Right ventricle myocardium superior (tissue), 1 donor: ENCODE results near the gene SLC6A6. TPM values are rescaled to one million over a fixed set of nuclear protein-coding genes. Genes with fewer than 3 reads are reported as not detected.

ENCODE experiments used
- ATAC-seq: fragments of 200-7000 bp; cut with Tn5 transposase; one replicate; pipeline ENCODE4 v1.9.1; 2020; ENCODE audit warnings: mild to moderate bottlenecking; ENCODE audit not compliant: poor library complexity
- DNase-seq: peaks from one replicate; pipeline ENCODE4 v3.0.0-alpha.2; 2020
- intact Hi-C: fragments of 100-400 bp; cut with DNase I; formaldehyde crosslinking; loops from one replicate; pipeline ENCODE4 v1.11.2; 2022
- total RNA-seq: library from RNA; stranded (reverse); fragmentation: NEBNext Ultra II Directional; extraction: Animal tissue kit (Norgen Biotek cat#: 25700); gene quantifications from one replicate; pipeline ENCODE4 v1.2.1, GENCODE V29; 2021
- donor health status: DM: no; HTN: yes; CAD: no; lungs with severe emphysema.

SLC6A6 gene
- total RNA-seq, 1 donor from 2014 or later = 13.5 TPM

DNA sequence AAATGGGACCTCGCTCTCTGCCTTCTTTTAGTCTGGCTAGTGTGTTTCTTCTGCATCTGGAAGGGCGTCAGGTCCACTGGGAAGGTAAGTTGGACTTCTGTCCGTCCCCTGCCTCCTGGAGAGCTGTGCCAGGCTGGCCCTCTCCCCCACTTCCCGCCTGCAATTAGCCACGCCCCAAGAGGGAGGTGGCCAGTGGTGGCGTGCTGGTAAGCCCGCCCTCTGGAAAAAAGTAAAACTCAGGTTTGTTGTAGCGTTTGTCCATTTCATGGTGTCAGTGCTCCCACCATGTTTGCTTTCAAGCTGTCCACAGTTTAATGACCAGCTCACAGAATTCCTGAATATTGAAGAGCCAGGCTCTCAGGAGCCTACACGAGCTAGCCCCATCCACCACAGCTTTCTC, 55.6 kb downstream of the SLC6A6 start:
- intact Hi-C loops = loop anchor here (10.0 kb wide), 1 partner anchor 53 kb away; the partner anchor contains the start of gene SLC6A6
- DNase-seq = no peak
- no peak for ATAC-seq

DNA sequence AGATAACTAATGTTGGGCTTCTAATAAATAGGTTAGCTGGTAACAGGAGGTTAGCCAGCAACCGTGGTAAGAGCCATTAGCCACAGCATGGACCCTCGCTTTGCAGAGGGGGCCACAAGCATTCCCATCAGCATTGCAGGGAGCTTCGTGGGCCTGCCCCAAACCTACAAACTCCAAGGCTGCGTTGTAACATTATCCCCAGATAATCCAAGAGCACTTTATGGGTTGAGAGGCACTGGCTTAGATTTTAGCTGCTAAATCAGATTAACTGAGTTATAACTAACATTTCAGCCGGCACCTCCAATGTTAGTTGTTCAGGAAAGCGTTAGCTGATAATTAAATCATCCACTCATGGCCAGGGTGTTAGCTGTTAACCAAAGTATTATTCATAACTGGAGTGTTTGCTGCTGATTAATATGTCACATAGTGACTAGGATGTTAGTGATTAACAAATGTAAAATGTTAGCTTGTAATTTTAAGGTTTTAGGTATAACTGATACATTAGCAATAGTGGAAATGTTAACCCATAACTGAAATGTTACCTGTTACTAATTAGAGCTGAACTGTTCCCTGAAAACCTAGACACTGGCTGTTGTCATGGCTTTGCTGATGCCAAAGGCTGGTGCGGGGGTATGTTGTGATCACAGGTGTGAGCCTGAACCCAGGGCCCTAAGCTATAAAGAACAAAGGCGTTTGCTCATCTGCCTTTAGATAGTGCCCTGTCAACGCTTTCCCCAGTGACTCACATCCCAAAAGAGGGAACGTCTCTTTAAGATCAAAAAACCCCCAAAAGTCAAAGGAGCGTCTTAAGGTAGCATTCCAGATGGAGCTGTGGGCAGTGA, 56.2 kb downstream of the SLC6A6 start:
- intact Hi-C loops = loop anchor here (10.0 kb wide), 1 partner anchor 54 kb away; the partner anchor contains the start of gene SLC6A6

DNA sequence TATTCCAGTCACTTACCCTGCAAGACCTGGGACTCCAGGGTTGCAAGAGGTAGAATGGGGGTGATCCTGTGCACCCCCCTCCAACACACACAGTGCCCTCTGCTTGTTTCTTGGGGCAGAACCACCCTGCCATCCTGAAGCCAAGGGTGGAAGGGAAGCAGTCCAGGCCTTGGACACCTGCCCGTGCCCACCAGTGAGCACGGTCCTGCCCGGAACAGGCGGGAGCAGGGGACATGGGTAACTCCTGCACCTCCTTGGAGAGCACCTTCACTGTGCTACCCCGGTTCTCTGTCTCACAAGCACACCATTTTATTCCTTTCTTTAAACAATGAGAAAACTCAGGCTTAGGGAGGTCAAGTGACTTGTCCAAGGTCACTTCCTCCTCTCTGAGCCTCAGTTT, 57.0 kb downstream of the SLC6A6 start:
- peak; percentile 16 for DNase-seq
- intact Hi-C loops = loop anchor here (10.0 kb wide), 1 partner anchor 55 kb away; the partner anchor contains the start of gene SLC6A6
- no peak for ATAC-seq

More for the DNA sequence above, 56.2 kb downstream of the SLC6A6 start:
- DNase-seq (no peak), ATAC-seq (no peak)

DNA sequence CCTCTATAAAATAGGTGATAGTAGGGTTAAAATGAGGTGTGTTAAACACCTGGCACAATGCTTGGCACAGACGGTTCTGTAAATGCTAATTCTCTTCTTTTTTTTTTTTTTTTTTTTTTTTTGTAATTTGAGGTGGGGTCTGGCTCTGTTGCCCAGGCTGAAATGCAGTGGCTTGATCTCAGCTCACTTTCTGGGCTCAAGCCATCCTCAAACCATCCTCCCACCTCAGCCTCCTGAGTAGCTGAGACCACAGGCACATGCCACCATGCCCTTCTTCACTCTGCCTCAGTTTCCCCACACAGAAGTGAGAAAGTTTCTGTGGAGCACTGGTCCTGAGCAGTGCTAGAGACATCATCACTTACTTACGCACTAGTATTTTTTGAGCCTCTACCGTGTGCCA, 57.4 kb downstream of the SLC6A6 start:
- intact Hi-C loops = loop anchor here (10.0 kb wide), 1 partner anchor 55 kb away; the partner anchor contains the start of gene SLC6A6
- ATAC-seq = no peak

DNA sequence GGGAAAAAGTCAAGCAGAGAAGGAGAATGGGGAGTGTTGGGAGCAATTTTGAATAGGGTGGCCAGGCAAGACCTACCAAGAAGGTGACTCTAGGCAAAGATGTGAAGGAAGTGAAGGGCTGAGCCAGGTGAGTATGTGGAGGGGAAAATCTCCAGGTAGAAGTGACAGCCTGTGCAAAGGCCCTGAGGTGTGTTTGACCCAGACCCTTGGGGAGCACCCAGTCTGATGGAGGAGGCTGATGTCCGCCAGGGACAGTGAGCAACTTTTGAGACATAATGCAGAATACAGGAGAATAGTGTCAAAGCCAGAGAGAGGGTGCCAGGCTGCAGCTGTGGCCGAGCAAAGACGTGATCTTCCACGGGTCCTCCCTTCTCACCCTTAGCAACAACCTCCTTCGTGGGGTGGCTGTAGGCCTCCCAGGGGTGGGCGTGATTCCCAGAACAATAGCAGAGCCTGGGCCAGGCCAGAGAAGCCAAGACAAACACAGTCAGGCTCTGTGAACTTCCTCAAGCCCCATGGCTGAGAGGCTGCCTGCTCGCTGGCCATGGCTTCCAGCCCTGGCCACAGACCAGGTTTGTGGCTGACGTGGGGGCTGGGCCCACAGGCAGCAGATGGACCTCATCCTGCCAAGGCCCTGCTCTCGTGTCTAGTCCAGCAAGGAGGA, 58.1 kb downstream of the SLC6A6 start:
- peak; percentile 85 for ATAC-seq
- intact Hi-C loops = no loop called here

More for the DNA sequence above, 57.4 kb downstream of the SLC6A6 start:
- no peak for DNase-seq

DNA sequence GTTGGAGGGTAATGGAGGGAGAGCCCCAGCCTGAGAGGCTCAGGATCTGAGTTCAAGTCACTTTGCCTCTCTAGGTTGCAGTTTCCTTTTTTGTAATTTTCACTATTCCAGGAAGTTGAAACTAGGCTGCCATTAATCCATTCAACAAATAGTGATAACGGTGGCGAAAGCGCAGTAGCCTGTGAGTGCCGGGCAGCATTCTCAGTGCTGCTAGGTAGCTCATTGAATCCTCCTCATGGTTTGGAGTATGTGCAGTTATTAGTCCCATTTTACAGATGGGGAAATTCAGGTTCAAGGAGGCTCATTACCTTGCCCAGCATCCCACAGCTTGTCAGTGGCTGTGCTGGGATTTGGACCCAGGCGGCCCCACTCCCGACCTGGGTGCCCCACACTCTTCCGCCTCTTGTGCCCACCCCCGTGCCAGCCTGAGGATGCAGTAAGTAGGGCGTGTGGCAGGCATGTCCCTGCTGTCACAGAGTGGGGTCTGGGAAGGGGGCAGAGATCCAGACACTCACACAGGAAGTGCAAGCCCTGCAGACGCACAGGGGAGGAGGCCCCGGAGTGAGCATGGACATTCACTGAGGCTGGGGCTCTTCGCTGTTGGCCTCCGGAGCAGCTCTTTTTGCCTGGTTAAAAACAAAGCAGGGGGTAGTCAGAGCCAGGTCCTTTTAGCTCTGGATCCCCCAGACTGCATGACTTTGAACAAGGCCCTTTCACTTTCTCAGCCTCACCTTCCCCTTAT, 58.8 kb downstream of the SLC6A6 start:
- no peak for ATAC-seq
- intact Hi-C loops = no loop called here

More for the DNA sequence above, 58.1 kb downstream of the SLC6A6 start:
- peak; percentile 88 for DNase-seq

DNA sequence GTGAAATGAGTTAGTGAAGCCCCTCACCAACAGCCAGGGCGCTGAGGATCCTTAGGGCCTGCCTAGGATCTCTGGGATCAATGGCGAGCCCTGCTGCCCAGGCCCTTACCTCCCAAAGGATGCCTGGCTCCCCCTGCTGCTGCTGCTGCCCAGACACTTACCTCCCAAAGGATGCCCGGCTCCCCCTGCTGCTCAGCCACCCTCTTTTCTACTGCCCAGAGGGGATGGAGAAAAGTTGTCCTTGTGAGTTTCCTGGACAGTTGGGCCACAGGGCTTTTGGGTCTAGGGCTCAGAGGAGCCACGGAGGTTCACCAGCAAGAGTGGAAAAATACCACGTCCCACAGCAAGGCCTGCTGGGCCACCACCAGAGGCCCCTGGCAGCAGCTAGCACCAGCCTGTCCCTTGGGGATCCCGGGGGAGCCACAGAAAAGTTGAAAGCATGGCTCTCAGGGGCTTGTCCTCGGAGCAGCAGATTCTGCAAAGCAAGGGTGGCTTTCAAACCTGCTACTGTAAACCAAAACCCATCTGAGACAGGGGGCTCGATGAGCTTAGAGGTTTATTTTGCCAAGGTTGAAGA, 59.4 kb downstream of the SLC6A6 start:
- ATAC-seq (peak; percentile 73), DNase-seq (peak; percentile 68)
- intact Hi-C loops = no loop called here

More for the DNA sequence above, 58.8 kb downstream of the SLC6A6 start:
- no peak for DNase-seq

DNA sequence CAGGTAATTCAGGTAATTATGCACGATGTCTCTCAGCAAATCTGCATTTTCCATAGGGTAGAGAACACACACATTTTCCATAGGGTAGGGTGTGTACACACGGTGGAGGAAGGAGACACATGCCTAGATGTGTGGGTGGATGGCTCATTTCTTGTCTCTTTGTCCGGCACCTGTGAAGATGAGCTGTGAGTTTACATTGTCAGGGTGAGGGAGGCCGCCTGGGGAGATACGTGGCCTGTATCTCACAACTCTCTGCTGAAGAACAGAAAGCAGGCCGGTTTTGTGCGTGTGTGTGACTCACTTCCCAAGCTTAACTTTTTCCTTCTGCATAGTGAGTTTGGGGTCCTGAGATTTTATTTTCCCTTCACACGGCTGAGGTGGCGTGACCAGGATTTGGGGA, 60.3 kb downstream of the SLC6A6 start:
- intact Hi-C loops = no loop called here
- ATAC-seq (no peak), DNase-seq (no peak)

DNA sequence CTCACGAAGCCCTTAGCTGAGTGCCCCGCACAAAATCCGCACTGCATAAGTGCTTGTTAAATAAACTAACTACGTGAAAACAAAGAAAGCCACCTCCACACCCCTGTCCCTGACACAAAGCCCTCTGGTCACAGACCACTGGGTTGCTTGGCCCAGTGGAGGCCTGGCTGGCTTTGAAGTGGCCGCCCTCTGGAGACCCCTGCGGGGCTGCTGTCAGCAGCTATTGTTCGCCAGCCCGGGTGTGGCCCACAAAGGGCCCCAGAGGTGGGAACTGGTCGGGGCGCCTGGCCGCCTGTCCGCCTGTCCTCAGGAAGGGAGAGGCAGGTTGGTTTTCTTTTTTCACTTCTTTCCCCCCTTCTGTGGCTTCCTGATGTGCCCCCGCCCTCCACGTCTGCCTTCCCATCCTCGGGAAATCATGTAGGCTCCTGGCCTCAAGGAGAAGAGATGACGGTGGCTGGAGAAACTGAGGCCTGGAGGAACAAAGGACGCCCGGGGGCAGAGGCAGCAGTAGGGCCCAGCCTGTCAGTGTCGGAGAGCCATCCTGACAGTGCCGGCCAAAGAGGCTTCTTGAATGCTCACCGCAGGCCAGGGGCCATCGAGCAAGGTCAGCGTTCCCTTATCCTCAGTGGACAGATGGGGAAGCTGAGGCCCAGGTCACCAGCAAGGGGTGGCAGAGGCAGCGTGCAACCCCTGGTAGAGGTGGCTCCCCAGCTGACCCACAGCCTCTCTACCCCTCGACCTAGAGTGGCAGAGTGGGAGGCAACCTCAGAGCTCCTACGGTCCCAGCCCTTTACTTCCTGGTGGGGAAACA, 61.1 kb downstream of the SLC6A6 start:
- DNase-seq = no peak
- ATAC-seq = no peak
- intact Hi-C loops = no loop called here

DNA sequence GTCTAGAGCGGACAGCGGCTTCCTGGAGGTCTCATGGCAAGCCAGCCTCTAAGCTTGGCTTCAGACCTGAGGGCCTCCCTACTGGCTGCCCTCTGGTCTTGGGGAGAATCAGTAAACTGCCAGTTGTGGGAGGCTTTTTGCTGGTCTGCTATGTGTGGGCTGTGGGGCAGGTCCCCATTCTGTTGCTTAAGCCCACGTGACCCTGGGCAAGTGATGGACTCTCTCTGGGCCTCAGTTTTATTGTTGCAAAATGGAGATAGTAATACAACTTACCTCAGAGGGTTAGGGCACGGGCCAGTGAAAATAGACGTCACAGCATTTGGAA, 61.7 kb downstream of the SLC6A6 start:
- DNase-seq (no peak), ATAC-seq (no peak)
- intact Hi-C loops = no loop called here

DNA sequence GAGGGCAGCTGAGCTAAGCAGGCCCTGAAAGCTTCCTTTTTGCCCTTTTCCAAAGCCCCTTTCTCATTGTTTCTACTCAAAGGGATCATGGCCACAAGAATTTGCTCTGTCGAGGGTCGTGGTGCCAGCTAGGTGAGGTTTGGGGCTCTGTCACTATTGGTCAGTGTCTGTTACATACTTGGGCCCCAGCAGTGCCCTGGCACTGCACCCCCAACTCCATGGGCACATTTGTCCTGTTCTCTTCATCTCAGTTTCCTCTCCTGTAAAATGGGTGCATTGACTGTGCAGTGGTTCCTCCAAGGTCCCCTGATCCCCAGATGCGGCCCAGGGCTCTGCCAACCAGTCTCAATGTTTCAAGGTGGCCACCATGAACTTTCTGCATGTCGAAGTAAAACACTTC, 62.1 kb downstream of the SLC6A6 start:
- intact Hi-C loops = no loop called here
- DNase-seq (no peak), ATAC-seq (no peak)

DNA sequence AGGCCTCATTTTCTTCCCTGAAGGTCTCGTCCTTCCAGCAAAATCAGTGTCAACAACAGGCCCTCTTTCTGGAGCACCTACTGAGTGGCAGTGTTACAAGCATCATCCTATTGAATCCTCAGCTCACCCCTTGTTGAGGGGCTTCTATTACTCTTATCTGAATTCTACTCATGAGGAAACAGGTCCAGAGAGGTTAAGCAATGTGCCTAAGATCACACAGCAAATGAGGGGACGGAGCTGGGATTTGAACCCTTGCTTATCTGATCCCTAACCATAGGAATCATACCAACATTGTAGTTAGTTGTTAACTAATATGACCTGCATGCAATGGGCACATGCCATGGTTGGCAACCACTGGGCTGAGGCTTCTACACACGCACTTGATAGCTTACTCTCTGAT, 63.0 kb downstream of the SLC6A6 start:
- DNase-seq = no peak
- no peak for ATAC-seq
- intact Hi-C loops = loop anchor here (5.0 kb wide), 1 partner anchor 568 kb away; no protein-coding TSS in a partner anchor

DNA sequence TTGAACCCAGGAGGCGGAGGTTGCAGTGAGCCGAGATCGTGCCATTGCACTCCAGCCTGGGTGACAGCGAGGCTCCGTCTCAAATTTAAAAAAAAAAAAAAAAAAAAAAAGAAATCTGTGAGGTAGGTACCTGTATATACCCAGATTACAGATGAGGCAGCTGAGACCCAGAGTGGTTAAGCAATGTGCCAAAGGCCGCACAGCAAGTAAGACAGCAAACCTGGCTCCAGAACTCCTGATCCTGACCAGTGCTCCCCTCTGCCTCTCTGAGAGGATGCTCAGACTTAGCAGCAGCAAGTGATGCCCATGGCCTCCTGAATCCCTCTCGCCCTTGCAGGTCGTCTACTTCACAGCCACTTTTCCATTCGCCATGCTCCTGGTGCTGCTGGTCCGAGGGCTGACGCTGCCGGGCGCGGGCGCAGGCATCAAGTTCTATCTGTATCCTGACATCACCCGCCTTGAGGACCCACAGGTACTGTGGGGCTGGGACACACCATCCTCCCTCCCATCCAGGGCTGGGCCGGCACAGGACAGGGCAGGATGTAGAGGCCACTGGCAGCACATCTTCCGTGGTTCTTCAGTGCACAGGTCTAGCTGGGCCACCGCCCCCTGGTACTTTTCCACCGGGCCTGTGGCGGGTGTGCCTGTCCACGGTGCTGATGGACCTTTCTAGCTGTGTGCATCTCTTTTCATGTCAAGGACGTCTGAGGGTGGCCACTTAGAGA, 63.9 kb downstream of the SLC6A6 start:
- intact Hi-C loops = loop anchor here (5.0 kb wide), 1 partner anchor 569 kb away; no protein-coding TSS in a partner anchor
- DNase-seq = no peak
- no peak for ATAC-seq

DNA sequence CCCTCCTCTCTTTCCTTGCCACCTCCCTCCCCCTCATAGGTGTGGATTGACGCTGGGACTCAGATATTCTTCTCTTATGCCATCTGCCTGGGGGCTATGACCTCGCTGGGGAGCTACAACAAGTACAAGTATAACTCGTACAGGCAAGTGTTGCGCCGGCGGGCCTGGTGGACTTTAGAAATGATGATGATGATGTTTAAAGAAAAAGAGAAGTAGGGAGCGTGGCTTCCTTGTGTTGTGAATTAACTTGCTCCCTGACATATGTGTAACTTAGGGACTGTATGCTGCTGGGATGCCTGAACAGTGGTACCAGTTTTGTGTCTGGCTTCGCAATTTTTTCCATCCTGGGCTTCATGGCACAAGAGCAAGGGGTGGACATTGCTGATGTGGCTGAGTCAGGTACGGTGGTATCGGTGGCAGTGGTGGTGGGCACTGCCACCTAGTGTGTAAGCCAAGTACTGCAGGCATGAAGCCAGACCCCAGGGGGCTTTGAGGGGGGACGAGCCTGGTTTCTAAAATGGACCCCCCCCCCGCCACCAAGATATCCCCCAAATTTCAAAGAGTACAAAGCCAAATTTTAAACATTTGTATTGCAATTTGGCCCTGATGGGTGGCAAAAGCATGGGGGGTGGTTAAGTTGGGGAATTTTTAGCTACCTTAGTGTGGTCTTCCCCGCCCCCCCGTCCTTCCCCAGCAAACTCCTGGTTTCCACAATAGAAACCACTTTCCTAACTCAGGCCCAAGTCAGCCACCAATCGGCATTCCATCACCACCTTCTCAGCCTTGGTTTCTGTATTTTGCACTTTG, 65.6 kb downstream of the SLC6A6 start:
- intact Hi-C loops = loop anchor here (2.0 to 5.0 kb wide), 3 partner anchors 207 to 571 kb away; no protein-coding TSS in a partner anchor
- ATAC-seq (peak; percentile 79), DNase-seq (no peak)

DNA sequence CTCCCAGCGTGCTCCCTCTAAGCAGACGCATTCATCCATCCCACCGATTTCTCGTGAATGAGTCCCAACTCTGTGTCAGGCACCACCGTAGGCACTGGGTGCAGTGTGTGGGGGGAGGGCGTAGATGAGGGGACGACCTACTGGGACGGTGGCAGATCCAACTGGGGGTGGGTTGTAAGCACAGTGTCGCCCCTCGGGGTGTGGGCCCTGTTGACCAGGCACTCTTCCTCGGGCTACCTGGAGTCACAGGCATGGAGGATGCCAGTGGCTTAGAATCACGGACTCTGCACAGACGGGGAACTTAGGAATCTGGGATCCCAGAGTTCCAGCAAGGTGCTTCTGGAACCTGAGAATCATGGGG, 66.2 kb downstream of the SLC6A6 start:
- ATAC-seq (no peak), DNase-seq (no peak)
- intact Hi-C loops = loop anchor here (2.0 to 5.0 kb wide), 3 partner anchors 208 to 571 kb away; no protein-coding TSS in a partner anchor

DNA sequence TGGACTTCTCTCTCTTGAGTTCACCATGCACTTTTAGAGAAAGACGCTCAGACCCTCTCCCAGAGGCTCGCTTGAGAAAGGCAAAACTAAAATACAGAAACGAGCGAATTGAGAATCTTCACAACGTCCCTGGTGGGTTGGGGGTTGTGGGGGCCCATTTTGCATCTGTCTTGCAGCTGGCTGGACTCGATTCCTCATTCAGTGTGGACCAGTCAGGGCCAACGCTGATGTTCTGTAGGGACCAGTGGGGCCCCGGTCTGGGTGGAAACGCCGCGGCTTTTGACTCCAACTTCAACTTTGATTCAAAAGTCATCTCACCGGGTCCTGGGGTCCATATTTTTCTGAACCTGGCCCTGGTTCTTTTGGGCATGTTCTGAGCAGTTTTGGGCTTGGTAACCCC, 68.1 kb downstream of the SLC6A6 start:
- ATAC-seq (no peak), DNase-seq (no peak)
- intact Hi-C loops = no loop called here

DNA sequence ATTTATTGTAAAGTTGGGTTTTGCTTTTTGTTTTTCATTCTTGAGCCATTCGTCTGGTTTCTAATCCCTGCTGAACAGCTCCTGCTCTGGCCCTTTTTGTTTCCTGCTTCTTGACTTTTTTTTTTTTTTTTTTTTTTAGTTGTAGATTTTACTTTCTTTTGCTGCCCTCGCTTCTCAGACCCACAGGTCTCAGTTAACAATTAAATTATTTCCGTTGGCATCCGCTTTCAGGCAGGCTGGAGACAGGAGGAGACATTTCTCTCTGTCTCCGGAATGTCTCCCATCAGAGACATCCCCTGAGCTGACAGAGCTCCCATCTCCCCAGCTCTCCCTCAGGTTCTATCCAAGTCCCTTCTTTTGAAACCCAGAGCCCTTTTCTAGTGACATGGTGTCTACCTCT, 68.6 kb downstream of the SLC6A6 start:
- ATAC-seq (no peak), DNase-seq (no peak)
- intact Hi-C loops = no loop called here
